CD4-positive, alpha-beta memory T cell (primary cell): ENCODE data around the gene VSTM2B. TPM values are rescaled to one million over a fixed set of nuclear protein-coding genes. Genes with fewer than 3 reads are reported as not detected.

Experiments used
- CTCF ChIA-PET: fragments of 350-600 bp; sonication (Branson Sonifier 250); formaldehyde crosslinking; loops from one replicate; lab custom pipeline; 2021; ENCODE audit warnings: inconsistent platforms; ENCODE audit not compliant: partially characterized antibody; lab: Charles Lee
- POLR2A ChIA-PET: fragments of 350-600 bp; sonication (Branson Sonifier 250); formaldehyde crosslinking; loops from one replicate; lab custom pipeline; 2021; ENCODE audit not compliant: partially characterized antibody; lab: Charles Lee
- DNase-seq, 5 donors: peaks; one replicate each; pipeline versions ENCODE4 v3.0.0 to v3.0.0-alpha.2; 2020 to 2022; ENCODE audit warnings: mixed read lengths in 1 of 5
- H3K27ac ChIP-seq: one replicate; pipeline ENCODE4 v1.7.0; 2013; ENCODE audit warnings: low read depth, low read length
- H3K27me3 ChIP-seq: 2 replicates; pipeline ENCODE4 v1.7.0; 2013; ENCODE audit warnings: mild to moderate bottlenecking, low read length, moderate library complexity; ENCODE audit not compliant: insufficient read depth
- H3K36me3 ChIP-seq: 2 replicates; pipeline ENCODE4 v1.7.0; 2013; ENCODE audit warnings: mild to moderate bottlenecking, low read length, moderate library complexity; ENCODE audit not compliant: insufficient read depth
- H3K4me1 ChIP-seq: 2 replicates; pipeline ENCODE4 v1.7.0; 2013; ENCODE audit warnings: mild to moderate bottlenecking, low read length, moderate library complexity; ENCODE audit not compliant: insufficient read depth
- H3K4me3 ChIP-seq, 2 donors: one replicate each; pipeline ENCODE4 v1.7.0; 2013; ENCODE audit warnings: low read length in 2 of 2, mild to moderate bottlenecking in 1 of 2
- H3K9me3 ChIP-seq, 2 donors: one replicate each; pipeline ENCODE4 v1.7.0; 2013; ENCODE audit warnings: low read length in 2 of 2, control low read depth in 1 of 2; ENCODE audit not compliant: control insufficient read depth in 1 of 2
- H3K27ac Mint-ChIP-seq, 7 donors: one replicate each; pipeline ENCODE4 v1.8.0; 2020 to 2021; ENCODE audit warnings: mixed read lengths in 7 of 7, mild to moderate bottlenecking in 6 of 7, inconsistent platforms in 3 of 7, moderate library complexity in 3 of 7
- H3K27me3 Mint-ChIP-seq, 2 donors: one replicate each; pipeline ENCODE4 v1.8.0; 2020 to 2021; ENCODE audit warnings: mixed read lengths in 2 of 2
- H3K36me3 Mint-ChIP-seq, 2 donors: one replicate each; pipeline ENCODE4 v1.8.0; 2020 to 2021; ENCODE audit warnings: mixed read lengths in 2 of 2, inconsistent platforms in 1 of 2, mild to moderate bottlenecking in 1 of 2
- H3K4me1 Mint-ChIP-seq, 4 donors: one replicate each; pipeline ENCODE4 v1.8.0; 2020 to 2021; ENCODE audit warnings: mixed read lengths in 4 of 4, mild to moderate bottlenecking in 1 of 4
- H3K4me3 Mint-ChIP-seq, 8 donors: one replicate each; pipeline ENCODE4 v1.8.0; 2020 to 2021; ENCODE audit warnings: mixed read lengths in 8 of 8, mild to moderate bottlenecking in 7 of 8, moderate library complexity in 6 of 8, inconsistent platforms in 3 of 8
- H3K9me3 Mint-ChIP-seq, 8 donors: one replicate each; pipeline ENCODE4 v1.8.0; 2020 to 2021; ENCODE audit warnings: mixed read lengths in 8 of 8, mild to moderate bottlenecking in 5 of 8, inconsistent platforms in 3 of 8, moderate library complexity in 1 of 8
- intact Hi-C: fragments of 100-400 bp; cut with micrococcal nuclease; formaldehyde crosslinking; loops from one replicate; pipeline ENCODE4 v1.15.1; 2023
- polyA plus RNA-seq, 2 donors: library from polyadenylated mRNA; unstranded; fragments of 300-500 nt; fragmentation: Illumina TruSeq; gene quantifications; one replicate each; pipeline ENCODE4 v1.2.3, GENCODE V29; 2021
- total RNA-seq, 2 experiments: library from RNA; stranded (reverse); gene quantifications; one replicate each; pipeline ENCODE4 v1.2.3, GENCODE V29; 2021

Gene VSTM2B
- total and polyA plus RNA-seq, 4 experiments from 2014 or later, result not detected

DNA sequence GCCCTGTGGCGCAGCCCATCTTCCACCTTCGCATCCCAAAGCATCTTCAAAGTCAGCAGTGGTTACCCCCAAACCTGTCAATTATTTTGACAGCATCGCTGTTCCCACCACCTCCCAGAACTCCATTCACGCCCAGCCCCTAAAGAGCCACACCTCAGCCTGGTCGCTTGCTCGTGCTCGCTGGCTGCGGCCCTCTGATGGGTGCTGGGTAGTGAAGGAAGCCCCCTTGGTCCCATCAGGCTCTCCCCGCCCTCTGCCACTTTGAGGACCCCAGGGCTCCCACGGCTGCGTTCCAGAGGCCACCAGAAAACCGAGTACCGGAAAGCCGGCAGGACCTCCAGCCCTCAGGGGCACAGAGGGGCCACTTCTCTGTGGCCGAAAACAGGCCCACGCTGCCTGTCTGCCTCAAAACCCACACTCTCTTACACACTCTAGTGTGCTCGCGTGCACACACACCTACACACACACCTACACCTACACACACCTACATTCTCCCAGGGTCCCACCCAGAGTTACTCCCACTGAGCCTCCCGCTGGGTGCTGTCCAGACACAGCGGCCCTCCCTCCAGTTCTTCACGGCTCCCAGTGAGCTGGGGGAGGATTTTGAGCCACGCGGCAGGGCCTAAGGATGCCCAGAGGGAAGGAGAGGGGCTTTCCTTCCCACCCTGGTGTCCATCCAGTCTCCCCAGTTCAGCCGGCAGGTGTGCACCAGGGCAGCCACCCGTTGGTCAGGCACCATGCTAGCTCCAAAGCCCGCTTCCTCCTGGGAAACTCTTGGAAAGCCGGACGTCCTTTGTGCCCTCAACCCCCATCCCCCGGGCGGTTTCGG lies 1.9 kb downstream of the VSTM2B start:
- Mint-ChIP-seq H3K27me3 (peaks cover 50% of the 10 kb centered on the region in 2 donors), H3K36me3 (no peaks in the 10 kb centered on the region), H3K4me1 (peaks cover 7 to 31% (median 19%) of the 10 kb centered on the region in 4 donors), H3K9me3 (peaks cover 0 to 6% (median 0%) of the 10 kb centered on the region in 8 donors), H3K27ac (no peak overlapping the region), H3K4me3 (peak overlapping the region in 7 of 8 donors; percentile 40 to 78 (median 66))
- Histone ChIP-seq H3K27ac (no peak overlapping the region), H3K4me3 (no peak overlapping the region), H3K9me3 (no peaks in the 10 kb centered on the region), H3K27me3 (peaks cover 4% of the 10 kb centered on the region), H3K36me3 (no peaks in the 10 kb centered on the region), H3K4me1 (peaks cover 25% of the 10 kb centered on the region)
- intact Hi-C loops, result loop anchor here (5.0 kb wide), 1 partner anchor 165 kb away; no protein-coding TSS in a partner anchor
- DNase-seq, result no peak
- POLR2A ChIA-PET, result interaction anchor here (0.9 kb wide), 1 partner anchor 78 kb away, joined by 3 read pairs; the partner anchor contains the start of gene POP4
- CTCF ChIA-PET, result no interaction called here

- Histone ChIP-seq H3K27me3 (peaks cover 4% of the 10 kb centered on the region), H3K4me1 (peaks cover 25% of the 10 kb centered on the region), H3K27ac (no peak overlapping the region), H3K4me3 (no peak overlapping the region), H3K9me3 (no peaks in the 10 kb centered on the region), H3K36me3 (no peaks in the 10 kb centered on the region)
- peak overlapping the region in 7 of 8 donors; percentile 8 to 78 (median 63) for H3K4me3 Mint-ChIP-seq
- H3K27me3 Mint-ChIP-seq, result peaks cover 43 to 45% of the 10 kb centered on the region in 2 donors
- no peak overlapping the region for H3K27ac Mint-ChIP-seq
- peaks cover 7 to 29% (median 17%) of the 10 kb centered on the region in 4 donors for H3K4me1 Mint-ChIP-seq
- DNase-seq, result peak in 4 of 5 donors; percentile 11 to 26 (median 20)
- intact Hi-C loops, result loop anchor here (5.0 kb wide), 1 partner anchor 164 kb away; no protein-coding TSS in a partner anchor
- ChIA-PET CTCF (no interaction called here), POLR2A (interaction anchor here (0.9 kb wide), 1 partner anchor 77 kb away, joined by 3 read pairs; the partner anchor contains the start of gene POP4)
- H3K36me3 Mint-ChIP-seq, result no peaks in the 10 kb centered on the region
- peaks cover 0 to 6% (median 0%) of the 10 kb centered on the region in 8 donors for H3K9me3 Mint-ChIP-seq
These were observed 2.7 kb downstream of the VSTM2B start for GRCh38 chr19:29528350-29528945.

DNA sequence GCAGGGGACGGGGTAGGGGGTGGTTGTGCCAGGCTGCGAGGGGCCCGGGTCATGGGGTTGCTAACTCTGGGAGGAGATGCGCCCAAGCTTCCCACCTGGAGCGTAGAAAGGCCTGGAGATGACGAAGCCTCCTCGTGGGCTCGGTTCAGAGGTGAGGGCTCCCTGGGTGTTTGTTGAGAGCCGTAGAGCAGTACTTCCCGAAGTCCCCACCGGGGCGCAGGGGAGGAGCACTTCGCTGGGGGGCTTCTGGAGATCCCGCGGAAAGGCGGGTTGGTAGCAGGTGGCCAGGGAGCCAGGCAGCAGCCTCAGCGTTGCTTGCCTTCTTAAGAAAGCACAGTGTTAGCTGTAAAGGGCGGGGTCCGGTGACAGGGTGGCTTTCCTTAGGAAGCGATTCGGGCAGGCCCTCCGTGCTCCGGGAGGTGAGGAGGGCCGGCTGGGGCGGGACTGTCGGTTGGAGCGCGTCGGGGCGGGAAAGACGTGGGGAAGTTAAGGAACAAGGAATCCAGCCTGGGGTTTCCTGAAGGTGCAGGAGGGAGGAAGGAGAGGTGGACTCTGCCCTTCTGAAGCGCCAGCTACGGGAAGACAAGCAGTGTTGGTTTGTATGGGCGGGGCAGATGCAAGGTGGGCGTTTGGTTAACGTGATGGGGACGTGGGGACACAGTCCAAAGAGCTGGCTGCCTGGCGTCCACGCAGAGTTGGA lies 3.3 kb downstream of the VSTM2B start:
- H3K27me3 Mint-ChIP-seq, result peaks cover 39 to 40% of the 10 kb centered on the region in 2 donors
- no peak overlapping the region for H3K4me3 ChIP-seq
- H3K4me1 Mint-ChIP-seq, result peaks cover 6 to 26% (median 15%) of the 10 kb centered on the region in 4 donors
- H3K36me3 ChIP-seq, result no peaks in the 10 kb centered on the region
- H3K9me3 Mint-ChIP-seq, result peaks cover 0 to 6% (median 0%) of the 10 kb centered on the region in 8 donors
- no peaks in the 10 kb centered on the region for H3K9me3 ChIP-seq
- peak overlapping the region in 7 of 8 donors; percentile 21 to 66 (median 44) for H3K4me3 Mint-ChIP-seq
- no peak overlapping the region for H3K27ac Mint-ChIP-seq
- peaks cover 25% of the 10 kb centered on the region for H3K4me1 ChIP-seq
- no peak overlapping the region for H3K27ac ChIP-seq
- no peaks in the 10 kb centered on the region for H3K36me3 Mint-ChIP-seq
- DNase-seq, result no peak
- ChIA-PET CTCF (no interaction called here), POLR2A (no interaction called here)
- H3K27me3 ChIP-seq, result peaks cover 4% of the 10 kb centered on the region
- intact Hi-C loops, result loop anchor here (5.0 kb wide), 1 partner anchor 163 kb away; no protein-coding TSS in a partner anchor

GRCh38 chr19:29529646-29530539 lies 4.1 kb downstream of the VSTM2B start:
- peaks cover 4 to 24% (median 15%) of the 10 kb centered on the region in 4 donors for H3K4me1 Mint-ChIP-seq
- Histone ChIP-seq H3K27ac (no peak overlapping the region), H3K4me3 (no peak overlapping the region), H3K4me1 (peaks cover 25% of the 10 kb centered on the region), H3K36me3 (no peaks in the 10 kb centered on the region), H3K9me3 (no peaks in the 10 kb centered on the region), H3K27me3 (peaks cover 4% of the 10 kb centered on the region)
- ChIA-PET CTCF (no interaction called here), POLR2A (no interaction called here)
- DNase-seq, result no peak
- intact Hi-C loops, result loop anchor here (5.0 kb wide), 1 partner anchor 162 kb away; no protein-coding TSS in a partner anchor
- no peaks in the 10 kb centered on the region for H3K36me3 Mint-ChIP-seq
- peak overlapping the region in 6 of 8 donors; percentile 21 to 66 (median 49) for H3K4me3 Mint-ChIP-seq
- H3K27ac Mint-ChIP-seq, result no peak overlapping the region
- peaks cover 0 to 6% (median 0%) of the 10 kb centered on the region in 8 donors for H3K9me3 Mint-ChIP-seq
- peaks cover 32 to 39% of the 10 kb centered on the region in 2 donors for H3K27me3 Mint-ChIP-seq

DNA sequence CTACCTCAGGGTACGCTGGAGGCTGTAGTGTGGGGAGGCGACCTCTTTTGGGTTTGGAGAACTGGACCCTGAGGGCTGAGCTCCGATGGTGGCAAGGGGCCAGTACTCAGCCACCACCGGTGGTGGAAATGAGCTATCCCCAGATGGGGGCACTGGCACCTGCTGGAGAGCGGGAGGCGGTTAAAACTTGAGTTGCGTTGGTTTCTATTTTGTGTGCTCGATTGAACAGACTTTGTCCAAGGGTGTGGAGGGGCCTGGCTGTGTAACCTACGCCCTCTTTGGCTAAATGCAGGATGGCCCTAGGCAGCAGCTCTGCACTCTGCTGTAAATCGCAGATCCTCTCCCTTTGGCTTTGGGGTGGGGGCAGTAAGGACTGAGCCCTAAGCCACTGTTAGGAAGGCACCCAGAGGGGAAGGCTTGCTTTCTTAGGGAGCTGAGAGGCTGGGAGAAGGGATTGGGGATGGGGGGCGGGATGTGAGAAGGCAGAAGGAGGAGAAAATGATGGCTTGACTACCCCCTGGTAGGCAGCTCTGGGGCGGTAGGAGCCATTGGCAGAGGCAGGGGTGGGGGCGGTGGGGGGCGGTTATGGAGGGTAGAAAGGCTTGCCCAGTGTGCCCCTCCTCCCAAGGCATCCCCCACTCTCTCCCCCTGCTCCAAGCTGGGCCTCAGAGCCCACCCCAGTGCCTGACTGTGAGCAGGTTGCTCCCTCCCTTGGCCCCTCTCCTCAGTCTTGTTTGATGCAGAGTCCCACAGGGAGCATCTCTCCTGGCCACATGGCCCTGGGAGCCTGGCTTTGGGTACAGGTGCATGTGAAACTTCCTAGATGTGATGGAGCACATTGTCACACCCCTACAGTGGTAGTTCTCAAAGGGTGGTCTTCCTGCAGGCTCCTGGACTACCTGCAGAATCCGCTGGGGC lies 5.0 kb downstream of the VSTM2B start:
- Mint-ChIP-seq H3K4me1 (peaks cover 4 to 22% (median 15%) of the 10 kb centered on the region in 4 donors), H3K27me3 (peaks cover 30 to 37% of the 10 kb centered on the region in 2 donors), H3K9me3 (peaks cover 0 to 6% (median 0%) of the 10 kb centered on the region in 8 donors), H3K36me3 (no peaks in the 10 kb centered on the region), H3K27ac (no peak overlapping the region), H3K4me3 (peak overlapping the region in 2 of 8 donors; percentile 32 to 46)
- H3K36me3 ChIP-seq, result no peaks in the 10 kb centered on the region
- H3K27me3 ChIP-seq, result peaks cover 4% of the 10 kb centered on the region
- POLR2A ChIA-PET, result no interaction called here
- H3K27ac ChIP-seq, result no peak overlapping the region
- H3K4me1 ChIP-seq, result peaks cover 25% of the 10 kb centered on the region
- intact Hi-C loops, result no loop called here
- H3K4me3 ChIP-seq, result no peak overlapping the region
- CTCF ChIA-PET, result no interaction called here
- DNase-seq, result no peak
- no peaks in the 10 kb centered on the region for H3K9me3 ChIP-seq
